HG02678 (cell line): ENCODE measurements around the gene SDK1.

Source experiments
- ATAC-seq: cut with Tn5 transposase; IDR thresholded peaks from one replicate; pipeline ENCODE4 v1.9.1; 2021; ENCODE audit warnings: mild to moderate bottlenecking, moderate library complexity; ENCODE audit not compliant: unreplicated experiment

The SDK1 gene

GRCh38 chr7:4057289-4057616 lies 756.2 kb downstream of the SDK1 start:
- ATAC-seq, result no peak

- ATAC-seq, result no peak
Measured at GRCh38 chr7:4058158-4058557, 757.1 kb downstream of the SDK1 start.

GRCh38 chr7:4065190-4065589 lies 764.1 kb downstream of the SDK1 start:
- no peak for ATAC-seq

GRCh38 chr7:4066206-4066605 lies 765.2 kb downstream of the SDK1 start:
- no peak for ATAC-seq

- no peak for ATAC-seq
Measured at GRCh38 chr7:4066626-4067475, 765.8 kb downstream of the SDK1 start.

GRCh38 chr7:4067476-4067760 lies 766.4 kb downstream of the SDK1 start:
- no peak for ATAC-seq

- ATAC-seq, result no peak
Measured at GRCh38 chr7:4067874-4068273, 766.8 kb downstream of the SDK1 start.

- ATAC-seq, result no peak
Measured at GRCh38 chr7:4068286-4068685, 767.2 kb downstream of the SDK1 start.

- no peak for ATAC-seq
Measured at GRCh38 chr7:4069268-4070095, 768.4 kb downstream of the SDK1 start.

- ATAC-seq, result no peak
Measured at GRCh38 chr7:4070214-4070613, 769.2 kb downstream of the SDK1 start.

GRCh38 chr7:4071370-4072058 lies 770.5 kb downstream of the SDK1 start:
- no peak for ATAC-seq

- no peak for ATAC-seq
Measured at GRCh38 chr7:4072161-4072925, 771.3 kb downstream of the SDK1 start.

GRCh38 chr7:4073052-4073451 lies 772.0 kb downstream of the SDK1 start:
- ATAC-seq, result no peak

GRCh38 chr7:4073750-4074149 lies 772.7 kb downstream of the SDK1 start:
- ATAC-seq, result no peak

- no peak for ATAC-seq
Measured at GRCh38 chr7:4074407-4074806, 773.4 kb downstream of the SDK1 start.

- no peak for ATAC-seq
Measured at GRCh38 chr7:4074994-4075393, 773.9 kb downstream of the SDK1 start.

GRCh38 chr7:4076701-4077294 lies 775.7 kb downstream of the SDK1 start:
- ATAC-seq, result no peak

GRCh38 chr7:4077980-4078379 lies 776.9 kb downstream of the SDK1 start:
- ATAC-seq, result no peak

- ATAC-seq, result no peak
Measured at GRCh38 chr7:4078580-4078979, 777.5 kb downstream of the SDK1 start.

GRCh38 chr7:4079366-4079765 lies 778.3 kb downstream of the SDK1 start:
- ATAC-seq, result no peak

- no peak for ATAC-seq
Measured at GRCh38 chr7:4079956-4080355, 778.9 kb downstream of the SDK1 start.
